Body of pancreas (tissue), 4 donors: Measurements from ENCODE around the gene HSD17B14. TPM values are rescaled to one million over a fixed set of nuclear protein-coding genes. Genes with fewer than 3 reads are reported as not detected.

Experiments
- ATAC-seq: fragments of 150-250 bp; one replicate; pipeline ENCODE4 v1.9.1; 2016
- DNase-seq, 4 donors: peaks; one replicate each; pipeline ENCODE4 v3.0.0-alpha.2; 2019
- H3K27ac ChIP-seq, 4 donors: fragments of 200-600 bp; sonication (generic); 1 replicate in 3 of 4; 2 replicates in 1 of 4; pipeline versions ENCODE4 v1.5.1 to v1.6.1; 2016 to 2019; ENCODE audit warnings: mild to moderate bottlenecking in 1 of 4, mixed read lengths in 1 of 4, moderate library complexity in 1 of 4
- H3K27me3 ChIP-seq, 2 donors: fragments of 200-600 bp; sonication (generic); one replicate each; pipeline ENCODE4 v1.6.0; 2016; ENCODE audit warnings: mild to moderate bottlenecking in 1 of 2
- H3K36me3 ChIP-seq, 2 donors: fragments of 200-600 bp; sonication (generic); replicated peaks in 1 of 2; 2 replicates each; pipeline ENCODE4 v1.5.1; 2016; ENCODE audit warnings: low read depth in 2 of 2; ENCODE audit not compliant: insufficient read depth in 1 of 2
- H3K4me1 ChIP-seq: fragments of 200-600 bp; sonication (generic); one replicate; pipeline ENCODE4 v1.6.0; 2016
- H3K4me3 ChIP-seq, 2 donors: fragments of 200-600 bp; sonication (generic); 1 replicate in 1 of 2; 2 replicates in 1 of 2; pipeline ENCODE4 v1.5.1; 2016 to 2019
- H3K9me3 ChIP-seq, 3 donors: fragments of 200-600 bp; sonication (generic); 1 replicate in 2 of 3; 2 replicates in 1 of 3; pipeline ENCODE4 v1.5.1; 2016
- CTCF ChIP-seq, 7 experiments: fragments of 450-650 bp in 4 of 7; fragments of 200-600 bp in 3 of 7; sonication (generic) in 3 of 7; IDR thresholded peaks; one replicate each; pipeline ENCODE4 v1.5.1; 2016 to 2019; ENCODE audit warnings: antibody characterized with exemption in 7 of 7
- POLR2A ChIP-seq, 3 donors: fragments of 450-650 bp; IDR thresholded peaks; one replicate each; pipeline ENCODE4 v1.6.1; 2016; ENCODE audit warnings: antibody characterized with exemption in 3 of 3, mild to moderate bottlenecking in 2 of 3
- WGBS, 2 donors: methylation state at CpG; one replicate each; pipeline ENCODE4 v1.1.5; 2017; 5-methylcytosine and 5-hydroxymethylcytosine counted together
- intact Hi-C: fragments of 100-400 bp; cut with DNase I; formaldehyde crosslinking; loops from one replicate; pipeline ENCODE4 v1.15.1; 2023
- total RNA-seq, 2 donors: library from RNA; depleted of rRNA; stranded (reverse); fragments of >200 nt; gene quantifications; one replicate each; pipeline ENCODE4 v1.1.0, GENCODE V29; 2016

Gene HSD17B14
- total RNA-seq, 2 donors from 2014 or later: 2.1 to 3.3 TPM

GRCh38 chr19:48779636-48780035, 56.7 kb downstream of the HSD17B14 start:
- intact Hi-C loops: no loop called here
- no peaks in the 10 kb centered on the region for H3K9me3 ChIP-seq
- no peak for ATAC-seq
- no peak overlapping the region for H3K4me3 ChIP-seq
- H3K4me1 ChIP-seq: peaks cover 69% of the 10 kb centered on the region
- peak overlapping the region in 3 of 4 donors; percentile 31 to 92 (median 92) for H3K27ac ChIP-seq
- H3K36me3 ChIP-seq: no peaks in the 10 kb centered on the region
- no peaks in the 10 kb centered on the region for H3K27me3 ChIP-seq
- no peak for DNase-seq
- 13 to 41% methylated on average over 1 of the region's 1 CpG for WGBS, 2 donors
- no peak for TF ChIP-seq CTCF (IDR thresholded peaks at IDR 0.05)
- no peak for TF ChIP-seq POLR2A (IDR thresholded peaks at IDR 0.05)

- TF ChIP-seq POLR2A (IDR thresholded peaks at IDR 0.05) (no peak), CTCF (IDR thresholded peaks at IDR 0.05) (no peak)
- Histone ChIP-seq H3K27ac (peak overlapping the region in 2 of 4 donors; percentile 92), H3K9me3 (no peaks in the 10 kb centered on the region), H3K27me3 (no peaks in the 10 kb centered on the region), H3K4me3 (no peak overlapping the region), H3K4me1 (peaks cover 82% of the 10 kb centered on the region), H3K36me3 (no peaks in the 10 kb centered on the region)
- no peak for ATAC-seq
- intact Hi-C loops: no loop called here
- no peak for DNase-seq
- 77 to 78% methylated on average over 9 to 12 of the region's 12 CpGs for WGBS, 2 donors
Observed at GRCh38 chr19:48777720-48778119, 58.6 kb downstream of the HSD17B14 start.

GRCh38 chr19:48777139-48777538, 59.2 kb downstream of the HSD17B14 start:
- H3K9me3 ChIP-seq: no peaks in the 10 kb centered on the region
- WGBS, 2 donors: 41% methylated on average over 5 of the region's 5 CpGs
- H3K27ac ChIP-seq: peak overlapping the region; percentile 8 to 92 (median 88)
- intact Hi-C loops: no loop called here
- H3K4me3 ChIP-seq: no peak overlapping the region
- DNase-seq: no peak
- H3K36me3 ChIP-seq: no peaks in the 10 kb centered on the region
- peaks cover 83% of the 10 kb centered on the region for H3K4me1 ChIP-seq
- no peak for TF ChIP-seq CTCF (IDR thresholded peaks at IDR 0.05)
- TF ChIP-seq POLR2A (IDR thresholded peaks at IDR 0.05): no peak
- H3K27me3 ChIP-seq: no peaks in the 10 kb centered on the region
- no peak for ATAC-seq

GRCh38 chr19:48772503-48772953, 63.8 kb downstream of the HSD17B14 start:
- TF ChIP-seq POLR2A (IDR thresholded peaks at IDR 0.05) (peak in 1 of 3 donors; percentile 17), CTCF (IDR thresholded peaks at IDR 0.05) (no peak)
- Histone ChIP-seq H3K27ac (peak overlapping the region; percentile 70 to 93 (median 88)), H3K9me3 (no peaks in the 10 kb centered on the region), H3K4me3 (no peak overlapping the region), H3K4me1 (peaks cover 88% of the 10 kb centered on the region), H3K36me3 (no peaks in the 10 kb centered on the region), H3K27me3 (no peaks in the 10 kb centered on the region)
- ATAC-seq: peak; percentile 82
- DNase-seq: peak; percentile 91 to 97 (median 96)
- intact Hi-C loops: no loop called here
- 12 to 15% methylated on average over 10 to 13 of the region's 13 CpGs for WGBS, 2 donors

- DNase-seq (no peak), ATAC-seq (no peak)
- TF ChIP-seq POLR2A (IDR thresholded peaks at IDR 0.05) (no peak), CTCF (IDR thresholded peaks at IDR 0.05) (no peak)
- no peaks in the 10 kb centered on the region for H3K9me3 ChIP-seq
- H3K4me1 ChIP-seq: peaks cover 80% of the 10 kb centered on the region
- H3K27me3 ChIP-seq: no peaks in the 10 kb centered on the region
- no peak overlapping the region for H3K4me3 ChIP-seq
- WGBS, 2 donors: 81% methylated on average over 20 of the region's 20 CpGs
- intact Hi-C loops: no loop called here
- H3K36me3 ChIP-seq: no peaks in the 10 kb centered on the region
- peak overlapping the region; percentile 17 to 93 (median 88) for H3K27ac ChIP-seq
Observed at GRCh38 chr19:48770734-48771472, 65.4 kb downstream of the HSD17B14 start.
